Activated effector memory CD4-positive, alpha-beta T cell treated with Interleukin-2 at 50 U/mL for 16 hours (primary cell): ENCODE data around the gene SPRR2B.
"Not testable (repeated sequence)": the region's sequence is repeated elsewhere in the genome, so short reads cannot be mapped to it uniquely, and the experiment has no call there.

Experiments
- DNase-seq: peaks from one replicate; pipeline ENCODE4 v3.0.0-alpha.2; 2020

SPRR2B gene

DNA sequence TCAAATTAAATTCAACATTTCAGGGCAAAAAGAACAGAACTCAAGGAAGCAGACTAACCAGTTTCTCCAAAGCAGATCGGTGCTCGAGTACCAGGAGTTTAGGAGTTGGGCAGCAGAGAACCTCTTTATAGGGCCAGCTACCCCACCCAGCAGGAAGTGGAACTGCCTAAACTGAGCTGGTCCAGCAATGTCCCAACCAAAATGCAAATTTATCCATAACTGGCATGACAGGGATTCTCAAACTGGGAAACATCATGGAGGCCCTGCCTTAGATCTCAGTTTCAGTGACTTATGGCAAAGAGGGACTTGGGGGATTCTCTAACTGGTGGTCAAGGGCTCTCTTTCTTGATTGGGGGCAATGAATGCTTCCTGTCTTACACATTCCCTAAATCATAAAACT is at the start of gene SPRR2B:
TSS of gene SPRR2B (minus strand) at position 101 of the 400 bp plus-strand sequence. CDS start 772 bp downstream, outside the sequence.
- no peak for DNase-seq

DNA sequence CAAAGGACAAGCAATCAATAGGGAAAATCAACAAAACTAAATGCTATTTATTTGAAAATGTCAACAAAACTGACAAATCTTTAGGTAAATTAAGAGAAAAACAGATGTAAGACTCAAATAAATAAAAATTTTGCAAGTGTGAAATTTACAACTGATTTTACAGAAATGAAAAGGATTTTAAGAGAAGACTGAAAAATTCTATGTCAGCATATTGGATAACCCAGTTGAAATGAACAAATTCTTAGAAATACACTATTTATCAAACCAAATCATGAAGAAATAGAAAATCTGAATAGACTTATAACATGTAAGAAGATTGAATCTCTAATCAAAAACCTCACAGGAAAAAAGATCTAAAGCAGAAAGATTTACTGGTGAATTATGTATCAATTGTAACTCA is 49.5 kb upstream of the SPRR2B start:
- DNase-seq, result no peak

DNA sequence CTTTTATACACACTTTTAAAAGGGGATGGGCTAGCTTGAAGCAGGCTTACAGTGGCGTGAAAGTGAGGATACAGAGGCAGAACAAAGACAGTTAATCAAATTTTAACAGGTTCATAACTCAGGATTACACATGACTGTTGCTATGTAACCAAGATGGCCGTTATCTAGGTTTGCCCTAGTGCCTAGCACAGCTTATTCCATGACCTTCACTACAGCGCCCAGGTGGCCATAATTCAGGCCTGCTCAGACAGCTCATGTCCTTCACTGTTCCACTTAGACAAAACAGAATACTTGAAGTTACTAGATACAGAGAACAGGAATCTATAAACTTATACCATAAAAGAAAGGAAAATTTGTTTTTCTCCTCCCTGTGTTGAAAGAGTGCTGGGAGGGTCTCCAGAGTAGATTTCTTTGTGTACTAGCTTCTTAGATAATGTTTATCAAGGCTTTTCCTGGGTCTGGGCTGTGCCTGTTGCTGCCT is 48.1 kb upstream of the SPRR2B start:
- no peak for DNase-seq

DNA sequence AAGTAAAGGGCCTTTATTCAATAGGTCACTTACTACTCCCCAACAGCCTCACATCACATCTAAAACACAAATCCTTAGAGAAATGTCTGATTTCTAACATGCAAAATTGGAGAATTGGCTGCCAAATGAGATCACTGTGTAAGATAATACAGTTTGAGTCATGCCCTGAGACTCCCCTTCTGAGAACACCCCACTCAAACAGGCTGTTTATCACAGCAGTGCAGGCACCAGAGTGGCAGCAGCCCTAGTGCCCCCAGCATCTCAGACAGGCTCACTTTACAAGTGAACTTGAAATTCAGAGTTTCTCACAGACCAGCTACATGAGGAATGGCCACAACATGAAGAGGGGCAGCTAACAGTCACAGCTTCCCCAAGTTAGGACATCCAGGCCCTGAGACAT is 43.9 kb upstream of the SPRR2B start:
- not testable (repeated sequence) for DNase-seq

DNA sequence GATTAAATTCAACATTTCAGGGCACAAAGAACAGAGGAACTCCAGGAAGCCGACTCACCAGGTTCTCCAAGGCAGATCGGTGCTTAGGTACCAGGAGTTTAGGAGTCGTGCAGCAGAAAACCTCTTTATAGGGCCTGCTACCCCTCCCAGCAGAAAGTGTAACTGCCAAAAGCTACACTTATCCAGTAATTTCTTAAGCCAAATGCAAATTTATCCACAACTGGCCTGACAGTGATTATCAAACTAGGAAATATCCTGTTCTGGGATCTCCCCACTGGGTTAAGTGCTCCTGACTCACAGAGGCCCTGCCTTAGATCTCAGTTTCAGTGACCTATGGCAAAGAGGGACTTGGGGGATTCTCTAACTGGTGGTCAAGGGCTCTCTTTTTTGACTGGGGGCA is 42.0 kb upstream of the SPRR2B start, which contains the start of gene SPRR2F:
TSS of gene SPRR2F (minus strand) at position 101 of the 400 bp plus-strand sequence. CDS start 783 bp downstream, outside the sequence.
- no peak for DNase-seq

DNA sequence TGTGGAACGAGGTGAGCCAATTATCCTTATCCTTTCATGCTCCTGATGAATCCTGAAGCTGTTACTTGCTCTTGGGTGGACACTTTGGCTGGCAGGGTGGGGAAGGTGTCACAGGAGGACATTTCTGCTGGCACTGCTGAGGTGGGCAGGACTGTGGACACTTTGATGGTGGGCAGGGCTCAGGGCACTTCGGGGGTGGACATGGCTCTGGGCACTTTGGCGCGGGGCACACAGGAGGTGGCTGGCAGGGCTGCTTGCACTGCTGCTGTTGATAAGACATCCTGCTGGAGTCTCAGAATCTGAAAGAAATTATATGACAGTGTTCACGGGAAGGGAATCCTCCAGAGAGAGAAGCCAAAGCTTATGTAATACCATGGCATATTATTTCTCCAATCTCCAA is 41.0 kb upstream of the SPRR2B start:
- not testable (repeated sequence) for DNase-seq

DNA sequence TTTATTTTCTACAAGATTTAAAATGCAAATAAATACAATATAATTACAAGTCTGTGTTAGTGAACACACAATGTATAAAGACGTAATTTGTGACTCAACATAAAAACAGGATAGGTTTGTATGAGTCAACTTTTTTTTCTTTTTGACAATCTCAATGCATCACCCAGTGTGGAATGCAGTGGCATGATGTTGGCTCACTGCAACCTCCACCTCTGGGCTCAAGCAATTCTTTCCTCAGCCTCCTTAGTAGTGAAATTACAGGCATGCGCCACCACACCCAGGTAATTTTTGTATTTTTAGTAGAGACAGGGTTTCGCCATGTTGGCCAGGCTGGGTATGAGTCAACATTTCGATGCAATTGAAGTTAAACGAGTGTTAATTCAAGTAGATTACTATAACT is 28.8 kb upstream of the SPRR2B start:
- no peak for DNase-seq

DNA sequence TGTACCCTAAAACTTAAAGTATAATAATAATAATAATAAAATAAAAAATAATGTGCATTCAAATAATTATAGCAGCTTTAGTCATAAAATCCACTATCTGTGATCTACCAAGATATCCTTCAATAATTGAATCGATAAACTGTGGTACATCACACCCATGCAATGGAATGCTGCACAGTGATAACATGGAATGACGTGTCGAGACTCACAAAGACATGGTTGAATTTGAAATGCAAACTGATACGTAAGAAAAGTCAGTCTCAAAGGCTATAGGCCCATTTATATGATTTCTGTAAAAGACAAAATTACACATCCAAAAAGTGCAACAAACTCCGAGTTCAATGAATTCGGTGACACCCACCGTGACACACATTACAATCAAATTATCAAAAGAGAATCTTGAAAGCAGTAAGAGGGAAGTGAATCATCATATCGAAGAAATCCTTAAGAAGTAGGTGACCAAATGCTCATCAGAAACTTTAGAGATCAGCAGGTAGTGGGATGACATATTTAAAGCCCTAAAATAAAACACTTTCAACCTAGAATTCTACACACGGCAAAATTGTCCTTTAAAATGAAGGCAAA is 28.1 kb upstream of the SPRR2B start:
- DNase-seq, result no peak

DNA sequence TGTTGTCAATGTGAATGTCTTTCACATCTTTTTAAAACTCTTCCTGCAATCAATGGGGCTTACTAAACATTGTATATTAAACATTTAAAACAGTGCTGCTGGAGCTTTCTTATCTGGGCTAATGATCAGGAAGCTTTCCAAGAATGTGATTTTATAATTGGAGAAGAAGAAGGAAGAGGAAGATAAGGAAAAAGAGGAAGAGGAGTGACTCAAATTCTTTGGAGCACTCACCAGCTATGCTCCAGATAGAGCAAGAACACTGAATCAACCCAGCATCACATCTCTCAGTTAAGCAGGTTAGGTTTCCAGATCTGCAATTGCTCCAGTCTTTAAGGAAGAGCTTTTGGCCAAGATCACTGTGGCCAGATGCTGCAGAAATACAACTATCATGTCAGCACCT is 24.4 kb upstream of the SPRR2B start:
- DNase-seq, result no peak

DNA sequence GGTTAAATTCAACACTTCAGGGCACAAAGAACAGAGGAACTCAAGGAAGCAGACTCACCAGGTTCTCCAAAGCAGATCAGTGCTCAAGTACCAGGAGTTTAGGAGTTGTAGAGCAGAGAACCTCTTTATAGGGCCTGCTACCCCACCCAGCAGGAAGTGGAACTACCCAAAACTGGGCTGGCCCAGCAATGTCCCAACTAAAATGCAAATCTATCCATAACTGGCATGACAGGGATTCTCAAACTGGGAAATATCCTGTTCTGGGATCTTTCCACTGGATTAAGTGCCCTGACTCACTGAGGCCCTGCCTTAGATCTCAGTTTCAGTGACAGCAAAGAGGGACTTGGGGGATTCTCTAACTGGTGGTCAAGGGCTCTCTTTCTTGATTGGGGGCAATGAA is 23.0 kb upstream of the SPRR2B start, which contains the start of gene SPRR2E:
TSS of gene SPRR2E (minus strand) at position 101 of the 400 bp plus-strand sequence. CDS start 775 bp downstream, outside the sequence.
- DNase-seq, result no peak

DNA sequence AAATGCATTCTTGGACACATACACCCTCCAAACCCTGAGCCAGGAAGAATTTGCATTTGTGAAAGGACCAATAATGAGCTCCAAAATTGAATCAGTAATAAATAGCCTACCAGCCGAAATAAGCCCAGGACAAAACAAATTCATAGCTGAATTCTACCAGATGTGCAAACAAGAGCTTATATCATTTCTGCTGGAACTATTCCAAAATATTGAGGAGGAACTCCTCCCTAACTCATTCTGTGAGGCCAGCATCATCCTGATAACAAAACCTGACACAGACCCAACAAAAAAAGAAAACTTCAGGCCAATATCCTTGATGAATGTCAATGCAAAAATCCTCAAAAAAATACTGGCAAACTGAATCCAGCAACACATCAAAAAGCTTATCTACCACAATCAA is 16.2 kb upstream of the SPRR2B start:
- DNase-seq, result no peak

DNA sequence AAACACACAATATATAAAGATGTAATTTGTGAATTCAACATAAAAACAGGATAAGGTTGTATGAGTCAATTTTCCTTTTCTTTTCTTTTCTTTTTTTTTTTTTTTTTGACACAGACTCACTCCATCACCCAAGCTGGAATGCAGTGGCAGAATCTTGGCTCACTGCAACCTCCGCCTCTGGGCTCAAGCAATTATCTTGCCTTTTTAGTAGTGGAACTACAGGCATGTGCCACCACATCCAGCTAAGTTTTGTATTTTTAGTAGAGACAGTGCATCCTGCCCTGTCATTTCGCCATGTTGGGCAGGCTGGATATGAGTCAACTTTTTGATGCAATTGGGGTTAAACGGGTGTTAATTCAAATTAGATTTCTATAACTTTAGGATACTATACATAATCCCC is 10.3 kb upstream of the SPRR2B start:
- no peak for DNase-seq

DNA sequence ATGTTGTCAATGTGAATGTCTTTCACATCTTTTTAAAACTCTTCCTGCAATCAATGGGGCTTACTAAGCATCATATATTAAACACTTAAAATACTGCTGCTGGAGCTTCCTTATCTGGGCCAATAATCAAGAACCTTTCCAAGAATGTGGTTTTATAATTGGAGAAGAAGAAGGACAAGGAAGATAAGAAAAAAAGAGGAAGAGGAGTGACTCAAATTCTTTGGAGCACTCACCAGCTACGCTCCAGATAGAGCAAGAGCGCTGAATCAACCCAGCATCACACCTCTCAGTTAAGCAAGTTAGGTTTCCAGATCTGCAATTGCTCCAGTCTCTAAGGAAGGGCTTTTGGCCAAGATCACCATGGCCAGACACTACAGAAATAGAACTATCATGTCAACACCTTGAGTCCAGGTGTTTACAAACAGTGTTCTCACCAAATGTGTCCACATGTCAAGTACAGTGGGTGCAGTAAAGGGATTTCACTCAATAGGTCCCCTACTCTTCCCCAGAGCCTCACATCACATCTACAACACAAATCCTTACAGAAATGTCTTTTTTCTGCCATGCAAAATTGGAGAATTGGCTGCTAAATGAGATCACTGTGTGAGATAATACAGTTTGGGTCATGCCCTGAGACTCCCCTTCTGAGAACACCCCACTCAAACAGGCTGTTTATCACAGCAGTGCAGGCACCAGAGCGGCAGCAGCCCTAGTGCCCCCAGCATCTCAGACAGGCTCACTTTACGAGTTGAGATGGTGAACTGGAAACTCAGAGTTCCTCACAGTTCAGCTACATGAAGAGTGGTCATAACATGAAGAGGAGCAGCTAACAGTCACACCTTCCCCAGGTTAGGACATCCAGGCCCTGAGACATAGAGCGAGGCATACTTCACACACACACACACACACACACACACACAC is 1.7 kb upstream of the SPRR2B start:
- no peak for DNase-seq

DNA sequence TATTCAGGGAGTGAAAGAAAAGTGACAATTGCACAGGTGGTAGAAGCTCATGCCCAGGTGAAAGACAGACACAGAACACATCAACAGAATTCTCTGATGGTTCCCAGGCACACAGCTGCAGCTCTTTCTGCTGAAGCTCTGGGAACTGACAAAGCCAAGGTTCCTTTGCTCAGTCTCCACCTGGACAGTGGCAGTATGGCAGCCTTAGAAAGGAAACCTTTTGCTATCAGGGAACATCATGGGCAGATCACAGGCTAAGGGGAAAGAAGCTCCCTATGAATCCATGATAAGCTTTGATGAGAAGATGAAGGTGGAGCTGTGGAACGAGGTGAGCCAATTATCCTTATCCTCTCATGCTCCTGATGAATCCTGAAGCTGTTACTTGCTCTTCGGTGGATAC is 1.2 kb downstream of the SPRR2B start:
- no peak for DNase-seq

DNA sequence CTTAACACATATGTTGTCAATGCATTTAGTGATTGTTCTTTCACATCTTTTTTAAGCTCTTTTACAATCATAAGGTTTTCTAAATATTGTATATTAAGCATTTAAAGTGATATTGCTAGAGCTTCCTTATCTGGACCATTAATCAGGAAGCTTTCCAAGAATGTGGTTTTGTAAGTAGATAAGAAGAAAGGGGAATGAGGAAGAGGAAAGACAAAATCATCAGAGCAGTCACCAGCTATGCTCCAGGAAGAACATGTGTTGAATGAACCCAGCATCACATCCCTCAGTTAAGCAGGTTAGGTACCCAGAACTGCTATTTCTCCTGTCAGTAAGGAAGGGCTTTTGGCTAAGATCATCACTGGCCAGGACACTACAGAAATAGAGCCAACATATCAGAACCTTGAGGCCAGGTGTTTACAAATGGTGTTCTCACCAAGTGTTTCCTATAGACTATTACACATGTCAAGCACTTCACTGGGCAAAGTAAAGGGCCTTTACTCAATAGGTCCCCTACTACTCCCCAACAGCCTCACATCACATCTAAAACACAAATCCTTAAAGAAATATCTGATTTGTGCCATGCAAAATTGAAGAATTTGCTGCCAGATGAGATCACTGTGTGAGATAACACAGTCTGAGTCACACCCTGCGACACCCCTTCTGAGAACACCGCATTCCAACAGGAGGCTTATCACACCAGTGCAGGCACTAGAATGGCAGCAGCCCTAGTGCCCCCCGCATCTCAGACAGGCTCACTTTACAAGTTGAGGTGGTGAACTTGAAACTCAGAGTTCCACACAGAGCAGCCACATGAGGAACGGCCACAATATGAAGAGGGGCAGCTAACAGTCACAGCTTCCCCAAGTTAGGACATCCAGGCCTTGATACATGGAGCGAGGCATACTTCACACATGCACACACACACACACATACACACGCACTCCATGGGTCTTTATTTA is 12.3 kb downstream of the SPRR2B start:
- no peak for DNase-seq

DNA sequence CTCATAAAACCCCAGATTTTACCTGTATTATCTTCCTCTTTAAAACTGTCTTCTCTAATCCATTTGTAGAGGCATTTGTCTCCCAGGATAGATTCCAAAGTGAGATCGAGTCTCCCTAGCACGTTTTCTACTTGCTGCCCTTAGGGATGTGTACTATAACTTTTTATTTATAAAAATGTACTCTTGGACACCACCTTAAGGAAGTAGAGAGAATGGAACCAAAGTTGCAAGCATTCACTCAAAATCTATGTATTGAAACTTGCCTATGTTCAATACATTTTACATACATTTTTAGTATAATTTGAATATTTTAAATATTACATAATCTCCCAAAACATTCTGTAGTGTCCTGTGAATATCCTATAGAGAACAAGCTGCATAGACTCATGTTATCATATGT is 13.3 kb downstream of the SPRR2B start:
- DNase-seq, result no peak

DNA sequence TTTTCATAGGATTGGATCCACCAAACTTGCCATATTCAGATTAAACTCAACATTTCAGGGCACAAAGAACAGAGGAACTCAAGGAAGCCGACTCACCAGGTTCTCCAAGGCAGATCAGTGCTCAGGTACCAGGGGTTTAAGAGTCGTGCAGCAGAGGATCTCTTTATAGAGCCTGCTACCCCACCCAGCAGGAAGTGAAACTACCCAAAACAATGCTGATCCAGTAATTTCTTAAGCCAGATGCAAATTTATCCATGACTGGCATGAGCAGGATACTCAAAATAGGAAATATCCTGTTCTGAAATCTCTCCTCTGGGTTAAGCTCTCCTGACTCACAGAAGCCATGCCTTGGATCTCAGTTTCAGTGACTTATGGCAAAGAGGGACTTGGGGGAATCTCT is 14.0 kb downstream of the SPRR2B start, which contains the start of gene SPRR2A:
TSS of gene SPRR2A (minus strand) at position 138 of the 400 bp plus-strand sequence. CDS start 777 bp downstream, outside the sequence.
- DNase-seq, result no peak

DNA sequence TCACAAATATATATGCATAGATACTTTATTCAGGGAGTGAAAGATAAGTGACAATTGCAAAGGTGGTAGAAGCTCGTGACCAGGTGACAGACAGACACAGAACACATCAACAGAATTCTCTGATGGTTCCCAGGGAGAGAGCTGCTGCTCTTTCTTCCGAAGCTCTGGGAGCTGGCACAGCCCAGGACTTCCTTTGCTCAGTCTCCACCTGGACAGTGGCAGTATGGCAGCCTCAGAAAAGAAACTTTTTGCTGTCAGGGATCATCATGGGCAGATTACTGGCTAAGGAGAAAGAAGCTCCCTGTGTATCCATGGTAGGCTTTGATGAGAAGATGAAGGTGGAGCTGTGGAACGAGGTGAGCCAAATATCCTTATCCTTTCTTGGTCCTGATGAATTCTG is 15.3 kb downstream of the SPRR2B start:
- DNase-seq, result not testable (repeated sequence)

DNA sequence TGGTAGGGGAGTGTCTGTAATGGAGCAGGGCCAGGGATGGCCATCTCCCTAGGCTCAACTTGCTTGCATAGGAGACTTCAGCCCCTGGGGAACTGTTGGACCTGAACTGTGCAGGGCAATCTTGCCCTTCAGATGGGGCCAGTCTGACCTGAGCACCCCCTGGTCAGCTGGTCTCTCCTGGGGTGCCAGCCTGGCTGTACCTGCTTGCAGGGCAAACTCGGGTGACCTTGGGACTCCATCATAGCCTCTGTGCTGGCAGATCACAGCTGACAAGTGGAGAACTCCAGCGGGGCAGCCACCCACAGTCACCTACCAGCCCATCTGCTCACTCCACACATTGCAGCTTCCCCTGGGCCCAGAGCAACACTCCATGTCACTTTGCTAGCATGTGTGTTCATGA is 22.2 kb downstream of the SPRR2B start:
- DNase-seq, result no peak

DNA sequence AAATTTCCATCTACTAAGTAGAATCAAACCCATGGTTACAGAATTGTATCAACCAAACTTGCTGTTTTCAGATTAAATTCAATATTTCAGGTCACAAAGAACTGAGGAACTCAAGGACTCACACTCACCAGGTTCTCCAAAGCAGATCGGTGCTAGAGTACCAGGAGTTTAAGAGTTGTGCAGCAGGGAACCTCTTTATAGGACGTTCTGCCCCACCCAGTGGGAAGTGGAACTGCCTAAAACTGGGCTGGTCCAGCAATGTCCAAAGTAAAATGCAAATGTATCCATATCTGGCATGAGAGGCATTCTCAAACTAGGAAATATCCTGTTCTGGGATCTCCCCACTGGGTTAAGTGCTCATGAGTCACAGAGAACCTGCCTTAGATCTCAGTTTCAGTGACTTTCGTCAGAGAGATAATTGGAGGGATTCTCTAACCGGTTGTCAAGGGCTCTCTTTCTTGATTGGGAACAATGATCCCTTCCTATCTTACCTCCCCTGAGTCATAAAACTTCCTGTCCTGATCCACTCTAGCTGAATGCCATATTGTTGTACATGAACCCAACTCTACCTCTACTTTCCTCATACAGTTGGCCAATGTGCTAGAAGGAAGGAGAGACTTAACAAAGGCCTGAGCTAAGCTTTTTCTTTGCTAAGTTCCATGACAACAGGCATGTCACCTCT is 30.3 kb downstream of the SPRR2B start, which contains the start of gene SPRR2D:
TSS of gene SPRR2D (minus strand) at position 171 of the 682 bp plus-strand sequence. CDS start 774 bp downstream, outside the sequence.
- DNase-seq, result no peak

DNA sequence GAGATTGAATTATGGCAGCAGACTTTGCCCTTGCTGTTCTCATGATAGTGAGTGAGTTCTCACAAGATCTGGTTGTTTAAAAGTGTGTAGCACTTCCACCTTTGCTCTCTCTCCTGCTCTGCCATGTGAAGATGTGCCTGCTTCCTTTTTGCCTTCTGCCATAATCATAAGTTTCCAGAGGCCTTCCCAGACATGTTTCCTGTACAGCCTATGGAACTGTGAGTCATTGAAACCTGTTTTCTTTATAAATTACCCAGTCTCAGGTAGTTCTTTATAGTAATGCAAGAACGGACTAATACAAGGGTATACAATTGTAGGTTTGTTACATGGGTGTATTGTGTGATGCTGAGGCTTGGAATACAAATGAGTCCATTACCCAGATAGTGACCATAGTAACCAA is 36.2 kb downstream of the SPRR2B start:
- no peak for DNase-seq
